Measurements from ENCODE around the gene SEC14L1.
"Not testable (repeated sequence)": the region's sequence is repeated elsewhere in the genome, so short reads cannot be mapped to it uniquely, and the experiment has no call there.

SEC14L1 gene

DNA sequence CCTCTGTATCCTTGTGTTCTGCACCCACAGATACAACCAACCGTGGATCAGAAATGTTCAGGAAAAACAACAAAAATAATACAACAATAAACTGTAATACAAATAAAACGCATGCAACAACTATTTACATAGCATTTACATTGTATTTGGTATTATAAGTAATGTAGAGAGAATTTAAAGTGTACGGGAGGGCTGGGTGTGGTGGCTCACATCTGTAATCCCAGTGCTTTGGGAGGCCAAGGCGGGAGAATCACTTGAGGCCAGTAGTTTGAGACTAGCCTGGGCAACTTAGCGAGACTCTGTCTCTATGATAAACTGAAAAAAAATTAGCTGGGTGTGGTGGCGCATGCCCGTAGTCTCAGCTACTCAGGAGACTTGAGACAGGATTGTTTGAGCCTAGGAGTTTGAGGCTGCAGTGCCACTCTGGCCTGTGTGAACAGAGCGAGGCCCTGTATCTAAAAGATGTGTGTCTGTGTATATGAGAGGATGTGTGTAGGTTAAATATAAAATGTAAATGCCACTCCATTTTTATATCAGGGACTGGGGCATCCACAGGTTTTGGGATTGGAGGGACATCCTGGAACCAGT is 13.3 kb downstream of the SEC14L1 start:
- H3K9me3 ChIP-seq (replicated peaks; ENCODE audit: insufficient read depth, low read length): no peaks in the 10 kb centered on the region
- no peak overlapping the region for H3K9ac ChIP-seq (ENCODE audit: low read length)
- H4K20me1 ChIP-seq (ENCODE audit: insufficient read depth, low read length): peaks cover 62% of the 10 kb centered on the region
- TF ChIP-seq, protein P1, sequence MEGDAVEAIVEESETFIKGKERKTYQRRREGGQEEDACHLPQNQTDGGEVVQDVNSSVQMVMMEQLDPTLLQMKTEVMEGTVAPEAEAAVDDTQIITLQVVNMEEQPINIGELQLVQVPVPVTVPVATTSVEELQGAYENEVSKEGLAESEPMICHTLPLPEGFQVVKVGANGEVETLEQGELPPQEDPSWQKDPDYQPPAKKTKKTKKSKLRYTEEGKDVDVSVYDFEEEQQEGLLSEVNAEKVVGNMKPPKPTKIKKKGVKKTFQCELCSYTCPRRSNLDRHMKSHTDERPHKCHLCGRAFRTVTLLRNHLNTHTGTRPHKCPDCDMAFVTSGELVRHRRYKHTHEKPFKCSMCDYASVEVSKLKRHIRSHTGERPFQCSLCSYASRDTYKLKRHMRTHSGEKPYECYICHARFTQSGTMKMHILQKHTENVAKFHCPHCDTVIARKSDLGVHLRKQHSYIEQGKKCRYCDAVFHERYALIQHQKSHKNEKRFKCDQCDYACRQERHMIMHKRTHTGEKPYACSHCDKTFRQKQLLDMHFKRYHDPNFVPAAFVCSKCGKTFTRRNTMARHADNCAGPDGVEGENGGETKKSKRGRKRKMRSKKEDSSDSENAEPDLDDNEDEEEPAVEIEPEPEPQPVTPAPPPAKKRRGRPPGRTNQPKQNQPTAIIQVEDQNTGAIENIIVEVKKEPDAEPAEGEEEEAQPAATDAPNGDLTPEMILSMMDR (IDR thresholded peaks at IDR 0.05; ENCODE audit: low read length): no peak
- TF ChIP-seq EZH2 (optimal IDR thresholded peaks at IDR 0.05; ENCODE audit: low read depth, low read length) (no peak), EZH2phosphoT487 (IDR thresholded peaks at IDR 0.05; ENCODE audit: low read length) (no peak)
- H3F3A ChIP-seq (ENCODE audit: insufficient read depth, low read length): peaks cover 15% of the 10 kb centered on the region
- peaks cover 9% of the 10 kb centered on the region; the same call in 1 of the 2 replicates for H3K36me3 ChIP-seq (replicated peaks; ENCODE audit: insufficient read depth, low read length)
- DNase-seq: no peak
- H3K27ac ChIP-seq (ENCODE audit: low read length): no peak overlapping the region; the same call in 1 of the 2 replicates
- peaks cover 56% of the 10 kb centered on the region for H3K4me1 ChIP-seq (ENCODE audit: low read length)
- peaks cover 100% of the 10 kb centered on the region for H3K79me2 ChIP-seq (ENCODE audit: low read length)
- no peaks in the 10 kb centered on the region for H3K9me2 ChIP-seq (replicated peaks; ENCODE audit: insufficient read depth, low read length)
- H2AFZ ChIP-seq (ENCODE audit: low read length): no peak overlapping the region
- H3K4me3 ChIP-seq (ENCODE audit: low read length): no peak overlapping the region
- no peak overlapping the region for H3K4me2 ChIP-seq (ENCODE audit: low read depth, low read length)
- H3K27me3 ChIP-seq (replicated peaks; ENCODE audit: insufficient read depth, low read length): no peaks in the 10 kb centered on the region

DNA sequence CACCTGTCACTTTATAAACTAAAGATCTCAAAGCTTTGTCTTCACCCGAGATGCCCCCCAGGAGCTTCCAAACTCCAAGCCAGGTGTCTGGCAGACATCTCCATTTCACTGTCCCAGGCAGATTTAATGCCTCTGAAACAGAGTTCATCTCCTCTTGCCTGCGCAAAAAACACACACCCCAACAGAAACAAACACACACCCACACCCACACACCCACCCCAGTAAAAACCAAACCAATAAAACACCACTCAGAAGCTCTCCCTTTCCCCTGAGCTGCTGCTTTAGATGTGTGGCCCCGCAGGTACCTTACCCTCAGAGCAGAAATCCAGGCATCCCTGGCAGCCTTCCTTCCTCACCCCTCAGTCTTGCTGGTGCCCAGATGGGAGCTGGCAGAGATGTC is 14.4 kb downstream of the SEC14L1 start:
- peaks cover 16% of the 10 kb centered on the region for H3F3A ChIP-seq (ENCODE audit: insufficient read depth, low read length)
- no peaks in the 10 kb centered on the region for H3K9me3 ChIP-seq (replicated peaks; ENCODE audit: insufficient read depth, low read length)
- no peak for DNase-seq
- H3K4me3 ChIP-seq (ENCODE audit: low read length): no peak overlapping the region
- peaks cover 100% of the 10 kb centered on the region for H3K79me2 ChIP-seq (ENCODE audit: low read length)
- TF ChIP-seq EZH2phosphoT487 (IDR thresholded peaks at IDR 0.05; ENCODE audit: low read length) (no peak), EZH2 (optimal IDR thresholded peaks at IDR 0.05; ENCODE audit: low read depth, low read length) (no peak)
- TF ChIP-seq, protein P1 (IDR thresholded peaks at IDR 0.05; ENCODE audit: low read length): no peak
- no peak overlapping the region for H2AFZ ChIP-seq (ENCODE audit: low read length)
- H3K4me1 ChIP-seq (ENCODE audit: low read length): peaks cover 54% of the 10 kb centered on the region
- peaks cover 66% of the 10 kb centered on the region for H4K20me1 ChIP-seq (ENCODE audit: insufficient read depth, low read length)
- peaks cover 8% of the 10 kb centered on the region; the same call in 1 of the 2 replicates for H3K36me3 ChIP-seq (replicated peaks; ENCODE audit: insufficient read depth, low read length)
- H3K27ac ChIP-seq (ENCODE audit: low read length): no peak overlapping the region
- H3K9ac ChIP-seq (ENCODE audit: low read length): no peak overlapping the region
- no peaks in the 10 kb centered on the region for H3K27me3 ChIP-seq (replicated peaks; ENCODE audit: insufficient read depth, low read length)
- no peaks in the 10 kb centered on the region for H3K9me2 ChIP-seq (replicated peaks; ENCODE audit: insufficient read depth, low read length)
- no peak overlapping the region for H3K4me2 ChIP-seq (ENCODE audit: low read depth, low read length)

DNA sequence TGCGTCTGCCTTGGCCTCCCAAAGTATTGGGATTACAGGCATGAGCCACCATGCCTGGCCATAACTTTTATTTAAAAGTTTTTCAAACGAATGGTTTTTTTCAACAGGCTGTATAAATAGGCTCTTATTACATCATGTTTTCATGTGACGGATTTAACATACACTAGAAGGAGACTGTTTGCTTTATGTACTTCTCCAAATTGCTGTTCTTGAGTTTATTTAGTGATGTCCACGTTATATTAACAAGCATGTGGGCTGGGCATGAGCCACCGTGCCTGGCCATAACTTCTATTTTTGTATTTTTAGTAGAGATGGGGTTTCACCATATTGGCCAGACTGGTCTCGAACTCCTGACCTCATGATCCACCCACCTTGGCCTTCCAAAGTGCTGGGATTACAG is 17.0 kb downstream of the SEC14L1 start:
- not testable (repeated sequence) for H3K9me2 ChIP-seq (replicated peaks; ENCODE audit: insufficient read depth, low read length); H3K9me3 ChIP-seq (replicated peaks; ENCODE audit: insufficient read depth, low read length); H3K36me3 ChIP-seq (replicated peaks; ENCODE audit: insufficient read depth, low read length); H3K27ac ChIP-seq (ENCODE audit: low read length); H3K4me2 ChIP-seq (ENCODE audit: low read depth, low read length); H2AFZ ChIP-seq (ENCODE audit: low read length); DNase-seq; H3K9ac ChIP-seq (ENCODE audit: low read length); H3K4me3 ChIP-seq (ENCODE audit: low read length); H3K27me3 ChIP-seq (replicated peaks; ENCODE audit: insufficient read depth, low read length)
- Histone ChIP-seq H3F3A (ENCODE audit: insufficient read depth, low read length) (peaks cover 40% of the 10 kb centered on the region), H4K20me1 (ENCODE audit: insufficient read depth, low read length) (peaks cover 57% of the 10 kb centered on the region), H3K79me2 (ENCODE audit: low read length) (peaks cover 100% of the 10 kb centered on the region), H3K4me1 (ENCODE audit: low read length) (peaks cover 64% of the 10 kb centered on the region)
